Naive B cell (primary cell): ENCODE measurements around the gene CLCN6. TPM values are rescaled to one million over a fixed set of nuclear protein-coding genes. Genes with fewer than 3 reads are reported as not detected.

Source experiments
- ATAC-seq, 2 donors: fragments of 150-1000 bp; cut with Tn5 transposase; 2 replicates each; pipeline ENCODE4 v1.10.0; 2021; ENCODE audit warnings: low read depth in 2 of 2, mild to moderate bottlenecking in 2 of 2, moderate library complexity in 2 of 2
- DNase-seq: peaks from one replicate; pipeline ENCODE4 v3.0.0; 2022
- H3K27ac Mint-ChIP-seq, 6 donors: one replicate each; pipeline ENCODE4 v1.8.0; 2020 to 2022; ENCODE audit warnings: mild to moderate bottlenecking in 6 of 6, mixed read lengths in 6 of 6, moderate library complexity in 5 of 6, inconsistent platforms in 2 of 6
- H3K27me3 Mint-ChIP-seq, 3 donors: one replicate each; pipeline ENCODE4 v1.8.0; 2021 to 2022; ENCODE audit warnings: mixed read lengths in 3 of 3, mild to moderate bottlenecking in 1 of 3
- H3K36me3 Mint-ChIP-seq, 2 donors: one replicate each; pipeline ENCODE4 v1.8.0; 2020 to 2022; ENCODE audit warnings: mixed read lengths in 2 of 2, inconsistent platforms in 1 of 2, mild to moderate bottlenecking in 1 of 2
- H3K4me1 Mint-ChIP-seq, 3 donors: one replicate each; pipeline ENCODE4 v1.8.0; 2020 to 2022; ENCODE audit warnings: mixed read lengths in 3 of 3, inconsistent platforms in 1 of 3, mild to moderate bottlenecking in 1 of 3, moderate library complexity in 1 of 3
- H3K4me3 Mint-ChIP-seq, 8 donors: one replicate each; pipeline ENCODE4 v1.8.0; 2020 to 2022; ENCODE audit warnings: mild to moderate bottlenecking in 8 of 8, mixed read lengths in 8 of 8, moderate library complexity in 8 of 8, inconsistent platforms in 2 of 8
- H3K9me3 Mint-ChIP-seq, 7 donors: one replicate each; pipeline ENCODE4 v1.8.0; 2020 to 2022; ENCODE audit warnings: mixed read lengths in 7 of 7, mild to moderate bottlenecking in 5 of 7, inconsistent platforms in 2 of 7, moderate library complexity in 1 of 7
- polyA plus RNA-seq, 6 donors: library from polyadenylated mRNA; unstranded; fragments of 300-500 nt; fragmentation: Illumina TruSeq; gene quantifications; one replicate each; pipeline ENCODE4 v1.2.3, GENCODE V29; 2021; ENCODE audit warnings: low read depth in 6 of 6

The CLCN6 gene
- polyA plus RNA-seq, 6 donors from 2014 or later, result 1.9 to 19.0 (median 9.1) TPM

GRCh38 chr1:11804666-11805421 is 1.1 kb upstream of the CLCN6 start:
- H3K9me3 Mint-ChIP-seq, result no peaks in the 10 kb centered on the region
- DNase-seq (peak; percentile 38), ATAC-seq (no peak)
- H3K4me3 Mint-ChIP-seq, result peak overlapping the region; percentile 89 to 100 (median 97)
- H3K36me3 Mint-ChIP-seq, result peaks cover 0 to 4% of the 10 kb centered on the region in 2 donors
- H3K27me3 Mint-ChIP-seq, result no peaks in the 10 kb centered on the region
- peaks cover 63 to 86% (median 80%) of the 10 kb centered on the region in 3 donors for H3K4me1 Mint-ChIP-seq
- peak overlapping the region; percentile 92 to 100 (median 98) for H3K27ac Mint-ChIP-seq

- ATAC-seq (peak; percentile 64 to 66), DNase-seq (no peak)
- Mint-ChIP-seq H3K4me3 (peak overlapping the region; percentile 89 to 100 (median 97)), H3K4me1 (peaks cover 51 to 79% (median 65%) of the 10 kb centered on the region in 3 donors), H3K36me3 (peaks cover 0 to 4% of the 10 kb centered on the region in 2 donors), H3K27me3 (no peaks in the 10 kb centered on the region), H3K9me3 (no peaks in the 10 kb centered on the region), H3K27ac (peak overlapping the region; percentile 98 to 100 (median 99))
These were observed 431 bp downstream of the CLCN6 start for GRCh38 chr1:11806307-11806936.

GRCh38 chr1:11807133-11807532 is 1.1 kb downstream of the CLCN6 start:
- H3K36me3 Mint-ChIP-seq, result peaks cover 0 to 11% of the 10 kb centered on the region in 2 donors
- no peaks in the 10 kb centered on the region for H3K27me3 Mint-ChIP-seq
- peaks cover 47 to 77% (median 66%) of the 10 kb centered on the region in 3 donors for H3K4me1 Mint-ChIP-seq
- H3K4me3 Mint-ChIP-seq, result peak overlapping the region; percentile 89 to 100 (median 97)
- no peaks in the 10 kb centered on the region for H3K9me3 Mint-ChIP-seq
- H3K27ac Mint-ChIP-seq, result peak overlapping the region; percentile 98 to 100 (median 99)
- ATAC-seq, result no peak
- DNase-seq, result no peak

GRCh38 chr1:11813021-11813420 is 7.0 kb downstream of the CLCN6 start:
- Mint-ChIP-seq H3K9me3 (no peaks in the 10 kb centered on the region), H3K27ac (peak overlapping the region; percentile 6 to 100 (median 82)), H3K4me1 (peaks cover 23 to 83% (median 50%) of the 10 kb centered on the region in 3 donors), H3K4me3 (peak overlapping the region in 3 of 8 donors; percentile 45 to 61 (median 48)), H3K36me3 (peaks cover 7 to 28% of the 10 kb centered on the region in 2 donors), H3K27me3 (no peaks in the 10 kb centered on the region)
- ATAC-seq (no peak), DNase-seq (no peak)

- no peak for ATAC-seq
- Mint-ChIP-seq H3K27me3 (no peaks in the 10 kb centered on the region), H3K4me1 (peaks cover 19 to 63% (median 34%) of the 10 kb centered on the region in 3 donors), H3K36me3 (peaks cover 24 to 30% of the 10 kb centered on the region in 2 donors), H3K4me3 (peak overlapping the region in 1 of 8 donors; percentile 44), H3K9me3 (no peaks in the 10 kb centered on the region), H3K27ac (peak overlapping the region in 4 of 6 donors; percentile 34 to 93 (median 48))
- no peak for DNase-seq
These were observed 11.2 kb downstream of the CLCN6 start for GRCh38 chr1:11817192-11817591.

- Mint-ChIP-seq H3K27me3 (no peaks in the 10 kb centered on the region), H3K4me1 (peaks cover 6 to 16% (median 7%) of the 10 kb centered on the region in 3 donors), H3K9me3 (no peaks in the 10 kb centered on the region), H3K36me3 (peaks cover 13 to 28% of the 10 kb centered on the region in 2 donors), H3K27ac (peak overlapping the region in 1 of 6 donors; percentile 45), H3K4me3 (no peak overlapping the region)
- DNase-seq (no peak), ATAC-seq (no peak)
These were observed 16.1 kb downstream of the CLCN6 start for GRCh38 chr1:11822091-11822490.

GRCh38 chr1:11823366-11824137 is 17.6 kb downstream of the CLCN6 start:
- peak overlapping the region in 2 of 6 donors; percentile 13 to 47 for H3K27ac Mint-ChIP-seq
- H3K27me3 Mint-ChIP-seq, result no peaks in the 10 kb centered on the region
- peaks cover 4 to 14% (median 6%) of the 10 kb centered on the region in 3 donors for H3K4me1 Mint-ChIP-seq
- no peak overlapping the region for H3K4me3 Mint-ChIP-seq
- peaks cover 8 to 29% of the 10 kb centered on the region in 2 donors for H3K36me3 Mint-ChIP-seq
- DNase-seq, result no peak
- H3K9me3 Mint-ChIP-seq, result no peaks in the 10 kb centered on the region
- no peak for ATAC-seq

GRCh38 chr1:11825131-11825530 is 19.1 kb downstream of the CLCN6 start:
- Mint-ChIP-seq H3K27ac (no peak overlapping the region), H3K4me3 (no peak overlapping the region), H3K36me3 (peaks cover 0 to 19% of the 10 kb centered on the region in 2 donors), H3K4me1 (peaks cover 0 to 9% (median 0%) of the 10 kb centered on the region in 3 donors), H3K9me3 (no peaks in the 10 kb centered on the region), H3K27me3 (no peaks in the 10 kb centered on the region)
- no peak for DNase-seq
- ATAC-seq, result no peak

GRCh38 chr1:11826946-11827345 is 21.0 kb downstream of the CLCN6 start:
- no peaks in the 10 kb centered on the region for H3K9me3 Mint-ChIP-seq
- peaks cover 0 to 10% of the 10 kb centered on the region in 2 donors for H3K36me3 Mint-ChIP-seq
- no peaks in the 10 kb centered on the region for H3K27me3 Mint-ChIP-seq
- H3K4me3 Mint-ChIP-seq, result no peak overlapping the region
- H3K4me1 Mint-ChIP-seq, result peaks cover 0 to 3% (median 0%) of the 10 kb centered on the region in 3 donors
- no peak overlapping the region for H3K27ac Mint-ChIP-seq
- ATAC-seq (no peak), DNase-seq (no peak)

GRCh38 chr1:11828511-11828910 is 22.5 kb downstream of the CLCN6 start:
- Mint-ChIP-seq H3K36me3 (peaks cover 5 to 8% of the 10 kb centered on the region in 2 donors), H3K9me3 (no peaks in the 10 kb centered on the region), H3K27me3 (no peaks in the 10 kb centered on the region), H3K4me1 (peaks cover 0 to 3% (median 0%) of the 10 kb centered on the region in 3 donors), H3K27ac (no peak overlapping the region), H3K4me3 (no peak overlapping the region)
- no peak for DNase-seq
- ATAC-seq, result no peak

- Mint-ChIP-seq H3K4me1 (peaks cover 0 to 3% (median 0%) of the 10 kb centered on the region in 3 donors), H3K36me3 (peaks cover 10 to 23% of the 10 kb centered on the region in 2 donors), H3K27ac (peak overlapping the region in 1 of 6 donors; percentile 15), H3K9me3 (no peaks in the 10 kb centered on the region), H3K4me3 (no peak overlapping the region), H3K27me3 (no peaks in the 10 kb centered on the region)
- ATAC-seq, result no peak
- no peak for DNase-seq
These were observed 26.1 kb downstream of the CLCN6 start for GRCh38 chr1:11831945-11832725.

GRCh38 chr1:11833497-11833896 is 27.5 kb downstream of the CLCN6 start:
- Mint-ChIP-seq H3K27ac (peak overlapping the region in 2 of 6 donors; percentile 42 to 65), H3K27me3 (no peaks in the 10 kb centered on the region), H3K9me3 (no peaks in the 10 kb centered on the region), H3K36me3 (peaks cover 11 to 20% of the 10 kb centered on the region in 2 donors), H3K4me3 (no peak overlapping the region), H3K4me1 (peaks cover 2 to 4% (median 2%) of the 10 kb centered on the region in 3 donors)
- no peak for DNase-seq
- no peak for ATAC-seq
